Measurements from ENCODE around the gene OPRL1. TPM values are rescaled to one million over a fixed set of nuclear protein-coding genes. Genes with fewer than 3 reads are reported as not detected.
A peak's percentile ranks its signal among the peaks of the same experiment; 100 is the strongest.
"Not testable (repeated sequence)": the region's sequence is repeated elsewhere in the genome, so short reads cannot be mapped to it uniquely, and the experiment has no call there.

The OPRL1 gene
- total RNA-seq, 1 donor from 2014 or later, result 0.32 TPM

DNA sequence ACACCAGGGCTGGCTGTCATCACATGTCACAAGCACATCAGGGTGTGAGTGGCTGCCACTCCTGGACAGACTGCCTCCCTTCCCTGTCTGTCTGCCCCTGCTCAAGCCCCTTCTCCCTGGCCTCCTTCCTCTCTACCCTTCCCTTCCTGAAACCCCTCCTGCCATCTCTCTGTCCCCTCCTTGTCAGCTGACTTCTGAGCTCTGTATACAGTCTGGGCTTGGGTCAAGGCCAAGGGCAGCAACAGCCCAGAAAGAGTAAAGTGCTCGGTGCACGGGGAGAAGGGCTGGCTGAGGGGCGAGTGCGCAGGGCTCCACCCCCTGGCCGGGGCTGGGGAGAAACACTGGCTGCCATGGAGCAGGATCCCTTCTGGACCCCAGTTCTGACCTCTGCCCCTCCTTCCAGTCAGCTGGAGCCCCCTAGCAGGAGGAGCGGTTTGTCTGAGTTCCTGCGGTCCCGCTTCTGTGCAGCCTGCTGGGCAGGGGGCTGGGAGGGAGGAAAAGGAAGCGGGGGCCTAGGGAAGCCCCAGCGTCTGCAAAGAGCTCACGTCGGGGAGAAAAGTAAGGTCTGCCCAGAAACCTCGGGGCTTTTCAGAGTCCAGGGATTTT lies 2.3 kb downstream of the OPRL1 start:
- peaks cover 6% of the 10 kb centered on the region for H3K36me3 Mint-ChIP-seq (ENCODE audit: low read depth)
- no peak for DNase-seq (ENCODE audit: low spot score)
- no peaks in the 10 kb centered on the region for H3K9me3 Mint-ChIP-seq
- H3K4me1 Mint-ChIP-seq (ENCODE audit: low read depth), result peaks cover 25% of the 10 kb centered on the region
- intact Hi-C loops (cut with micrococcal nuclease), result loop anchor here (2.0 kb wide), 1 partner anchor 39 kb away; no protein-coding TSS in a partner anchor
- H3K4me3 Mint-ChIP-seq (ENCODE audit: low read depth), result peak overlapping the region; percentile 42
- no peak overlapping the region for H3K27ac Mint-ChIP-seq
- peaks cover 38% of the 10 kb centered on the region for H3K27me3 Mint-ChIP-seq (ENCODE audit: low read depth)

DNA sequence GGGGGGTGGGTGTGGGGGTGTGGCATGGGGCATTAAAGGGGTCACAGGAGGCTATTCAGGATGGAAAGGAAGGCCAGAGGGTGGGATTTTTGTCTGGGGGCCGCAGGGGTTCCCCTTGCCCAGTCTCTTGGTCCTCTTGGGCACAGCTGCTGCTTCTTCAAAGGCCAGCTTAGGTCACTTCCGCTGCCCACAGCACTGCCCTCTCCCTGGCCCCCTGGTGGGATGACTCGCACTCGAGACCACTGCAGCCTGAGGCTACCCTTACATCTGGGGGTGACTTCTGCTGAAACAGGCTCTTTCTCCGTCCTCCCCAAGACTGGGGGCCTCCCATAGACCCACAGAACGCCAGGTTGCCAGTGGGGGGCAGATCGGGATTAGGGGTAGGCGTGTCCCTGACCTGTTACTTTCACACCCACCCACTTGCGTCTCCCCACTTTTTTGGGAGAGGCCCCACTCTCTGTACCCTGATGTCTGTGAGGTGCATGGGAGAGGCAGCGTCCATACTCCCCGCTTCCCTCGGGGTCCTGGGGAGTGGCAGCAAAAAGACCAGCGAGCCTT lies 3.0 kb downstream of the OPRL1 start:
- intact Hi-C loops (cut with micrococcal nuclease), result loop anchor here (2.0 kb wide), 1 partner anchor 38 kb away; no protein-coding TSS in a partner anchor
- peaks cover 21% of the 10 kb centered on the region for H3K4me1 Mint-ChIP-seq (ENCODE audit: low read depth)

DNA sequence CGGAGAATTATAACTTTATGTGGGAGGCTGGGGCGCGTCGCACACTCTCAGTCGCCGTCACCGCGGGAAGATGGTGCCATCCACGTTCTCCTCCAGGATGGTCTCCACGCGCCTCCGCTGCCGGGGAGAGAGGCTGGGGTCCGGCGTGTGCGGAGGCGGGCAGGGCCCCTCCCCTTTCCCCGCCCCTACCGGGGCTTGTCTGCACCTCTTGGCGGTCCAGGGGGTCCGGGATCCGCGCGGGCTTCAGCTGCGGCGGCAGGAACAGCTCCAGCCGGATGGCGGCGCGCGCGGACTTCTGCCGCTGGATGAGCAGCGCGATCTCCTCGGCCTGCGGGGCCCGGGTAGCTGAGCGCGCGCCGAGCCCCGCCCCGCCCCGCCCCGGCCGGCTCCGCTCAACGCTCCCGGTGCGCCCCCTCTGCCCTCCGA lies 3.5 kb downstream of the OPRL1 start:
- H3K27ac Mint-ChIP-seq, result no peak overlapping the region

More for the DNA sequence above, 3.0 kb downstream of the OPRL1 start:
- Mint-ChIP-seq H3K9me3 (no peaks in the 10 kb centered on the region), H3K36me3 (ENCODE audit: low read depth) (peaks cover 4% of the 10 kb centered on the region), H3K27me3 (ENCODE audit: low read depth) (peaks cover 38% of the 10 kb centered on the region), H3K27ac (no peak overlapping the region), H3K4me3 (ENCODE audit: low read depth) (peak overlapping the region; percentile 70)
- DNase-seq (ENCODE audit: low spot score), result no peak

DNA sequence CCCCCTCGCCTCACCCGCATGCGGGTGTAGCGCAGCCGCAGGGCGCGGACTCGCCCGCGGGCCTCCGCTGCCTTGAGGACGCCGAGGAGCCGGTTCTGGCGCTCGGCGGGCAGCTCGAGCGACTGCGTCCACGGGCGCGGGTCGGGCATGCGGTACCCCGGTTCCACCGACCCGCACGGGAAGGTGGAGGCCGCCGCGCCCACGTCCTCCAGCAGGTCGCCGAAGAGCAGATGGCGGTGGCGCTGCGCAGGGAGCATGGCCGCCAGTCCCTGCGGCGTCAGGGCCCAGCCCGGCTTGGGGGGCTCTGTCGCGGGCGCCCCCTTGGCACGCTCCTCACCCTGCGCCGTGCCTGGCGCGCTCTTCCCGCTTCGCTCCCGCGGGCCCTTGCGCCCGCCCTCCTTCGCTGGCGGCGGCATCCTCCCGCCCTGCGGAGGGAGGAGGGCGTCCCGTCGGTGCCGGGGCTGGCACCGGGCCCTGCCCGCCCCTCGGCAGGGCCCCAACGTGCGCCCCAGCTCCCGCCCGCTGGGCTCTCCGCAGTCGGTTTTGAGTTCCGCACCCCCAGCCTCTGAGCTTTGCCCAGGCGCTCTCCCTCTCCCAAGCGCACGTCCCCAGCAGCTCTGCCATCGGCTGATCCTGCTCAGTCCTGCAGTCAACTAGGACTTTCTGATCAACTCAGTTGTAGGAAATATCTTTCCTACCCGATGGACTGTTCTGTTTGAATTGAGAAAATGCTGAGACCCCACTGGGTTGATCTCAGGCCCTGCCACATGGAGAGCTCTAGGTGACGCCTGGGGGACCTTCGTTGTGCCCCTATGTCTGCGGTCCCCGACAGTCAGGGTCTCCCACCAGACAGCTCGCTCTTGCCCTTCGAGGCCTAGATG lies 4.2 kb downstream of the OPRL1 start, which contains the start of gene LKAAEAR1:
Gene LKAAEAR1 (minus strand): TSS at position 595 of the 881 bp plus-strand sequence. CDS start 179 bp downstream, at position 416.
- H3K9me3 Mint-ChIP-seq, result no peaks in the 10 kb centered on the region
- peaks cover 43% of the 10 kb centered on the region for H3K27me3 Mint-ChIP-seq (ENCODE audit: low read depth)
- intact Hi-C loops (cut with micrococcal nuclease), result loop anchor here (2.0 kb wide), 2 partner anchors 19 to 37 kb away; no protein-coding TSS in a partner anchor
- H3K27ac Mint-ChIP-seq, result no peak within 1 kb of the TSS
- H3K4me3 Mint-ChIP-seq (ENCODE audit: low read depth), result peak within 1 kb of the TSS; percentile 81
- H3K4me1 Mint-ChIP-seq (ENCODE audit: low read depth), result peaks cover 19% of the 10 kb centered on the region
- H3K36me3 Mint-ChIP-seq (ENCODE audit: low read depth), result peaks cover 2% of the 10 kb centered on the region
- DNase-seq (ENCODE audit: low spot score), result no peak

More for the DNA sequence above, 3.5 kb downstream of the OPRL1 start:
- Mint-ChIP-seq H3K27me3 (ENCODE audit: low read depth) (peaks cover 39% of the 10 kb centered on the region), H3K36me3 (ENCODE audit: low read depth) (peaks cover 3% of the 10 kb centered on the region), H3K4me1 (ENCODE audit: low read depth) (peaks cover 19% of the 10 kb centered on the region), H3K4me3 (ENCODE audit: low read depth) (peak overlapping the region; percentile 70), H3K9me3 (no peaks in the 10 kb centered on the region)
- intact Hi-C loops (cut with micrococcal nuclease), result loop anchor here (2.0 kb wide), 1 partner anchor 37 kb away; no protein-coding TSS in a partner anchor
- peak; percentile 66 for DNase-seq (ENCODE audit: low spot score)

DNA sequence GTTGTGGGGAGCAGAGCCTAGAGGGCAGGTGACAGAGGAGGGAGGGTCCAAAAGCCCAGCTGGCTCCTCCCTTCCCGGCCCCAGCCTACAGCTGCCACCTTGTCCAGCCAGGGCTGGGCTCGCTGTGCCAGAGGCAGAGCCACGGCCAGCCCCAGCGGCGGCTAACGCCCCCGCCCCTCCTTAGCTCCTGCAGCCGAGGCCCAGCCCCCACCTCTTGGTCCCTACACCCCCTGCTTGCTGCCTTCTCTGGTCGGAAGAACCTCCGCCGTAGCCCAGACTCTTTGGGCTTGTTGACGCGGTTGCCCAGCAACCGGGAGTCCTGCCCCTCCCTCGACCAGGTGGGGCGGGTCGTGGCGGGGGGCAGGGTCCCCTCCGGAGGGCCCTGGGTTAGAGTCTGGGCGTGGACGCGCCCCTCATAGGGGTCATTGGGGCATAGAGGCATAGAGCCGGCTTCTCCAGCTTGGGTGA lies 4.8 kb downstream of the OPRL1 start:
- Mint-ChIP-seq H3K4me1 (ENCODE audit: low read depth) (peaks cover 18% of the 10 kb centered on the region), H3K4me3 (ENCODE audit: low read depth) (peak overlapping the region; percentile 81), H3K27ac (no peak overlapping the region), H3K9me3 (no peaks in the 10 kb centered on the region), H3K36me3 (ENCODE audit: low read depth) (no peaks in the 10 kb centered on the region), H3K27me3 (ENCODE audit: low read depth) (peaks cover 43% of the 10 kb centered on the region)
- intact Hi-C loops (cut with micrococcal nuclease), result loop anchor here (2.0 kb wide), 1 partner anchor 18 kb away; no protein-coding TSS in a partner anchor
- no peak for DNase-seq (ENCODE audit: low spot score)

DNA sequence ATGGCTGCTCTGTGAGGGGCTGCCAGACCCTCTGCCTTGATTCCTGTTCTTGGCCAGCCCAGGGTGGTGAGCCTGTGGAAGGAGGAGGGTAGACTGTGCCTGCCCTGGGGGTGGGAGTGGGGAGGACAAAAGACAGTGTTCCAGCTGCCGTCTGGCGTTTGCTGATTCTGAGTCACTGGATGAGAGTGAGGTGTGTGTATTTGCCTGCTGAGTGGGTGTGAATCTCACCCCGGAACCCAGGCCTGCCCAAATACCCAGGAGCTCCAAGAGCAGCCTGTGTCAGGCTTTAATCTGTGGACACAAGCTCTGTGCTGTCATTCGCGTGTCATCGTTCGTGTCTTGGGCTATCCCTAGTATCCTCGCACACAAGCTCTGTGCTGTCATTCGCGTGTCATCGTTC lies 6.9 kb downstream of the OPRL1 start:
- H3K4me1 Mint-ChIP-seq (ENCODE audit: low read depth), result peaks cover 12% of the 10 kb centered on the region
- H3K36me3 Mint-ChIP-seq (ENCODE audit: low read depth), result no peaks in the 10 kb centered on the region
- intact Hi-C loops (cut with micrococcal nuclease), result no loop called here
- no peak overlapping the region for H3K27ac Mint-ChIP-seq
- H3K27me3 Mint-ChIP-seq (ENCODE audit: low read depth), result peaks cover 39% of the 10 kb centered on the region
- H3K4me3 Mint-ChIP-seq (ENCODE audit: low read depth), result no peak overlapping the region
- DNase-seq (ENCODE audit: low spot score), result no peak
- H3K9me3 Mint-ChIP-seq, result no peaks in the 10 kb centered on the region

DNA sequence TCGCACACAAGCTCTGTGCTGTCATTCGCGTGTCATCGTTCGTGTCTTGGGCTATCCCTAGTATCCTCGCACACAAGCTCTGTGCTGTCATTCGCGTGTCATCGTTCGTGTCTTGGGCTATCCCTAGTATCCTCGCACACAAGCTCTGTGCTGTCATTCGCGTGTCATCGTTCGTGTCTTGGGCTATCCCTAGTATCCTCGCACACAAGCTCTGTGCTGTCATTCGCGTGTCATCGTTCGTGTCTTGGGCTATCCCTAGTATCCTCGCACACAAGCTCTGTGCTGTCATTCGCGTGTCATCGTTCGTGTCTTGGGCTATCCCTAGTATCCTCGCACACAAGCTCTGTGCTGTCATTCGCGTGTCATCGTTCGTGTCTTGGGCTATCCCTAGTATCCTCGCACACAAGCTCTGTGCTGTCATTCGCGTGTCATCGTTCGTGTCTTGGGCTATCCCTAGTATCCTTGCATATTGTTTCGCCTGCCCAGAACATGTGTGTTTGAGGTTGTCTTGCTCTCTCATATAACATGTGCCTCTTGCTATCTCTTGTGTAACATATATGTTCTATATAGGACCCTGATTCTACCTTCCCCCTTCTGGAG lies 7.4 kb downstream of the OPRL1 start:
- not testable (repeated sequence) for H3K9me3 Mint-ChIP-seq

DNA sequence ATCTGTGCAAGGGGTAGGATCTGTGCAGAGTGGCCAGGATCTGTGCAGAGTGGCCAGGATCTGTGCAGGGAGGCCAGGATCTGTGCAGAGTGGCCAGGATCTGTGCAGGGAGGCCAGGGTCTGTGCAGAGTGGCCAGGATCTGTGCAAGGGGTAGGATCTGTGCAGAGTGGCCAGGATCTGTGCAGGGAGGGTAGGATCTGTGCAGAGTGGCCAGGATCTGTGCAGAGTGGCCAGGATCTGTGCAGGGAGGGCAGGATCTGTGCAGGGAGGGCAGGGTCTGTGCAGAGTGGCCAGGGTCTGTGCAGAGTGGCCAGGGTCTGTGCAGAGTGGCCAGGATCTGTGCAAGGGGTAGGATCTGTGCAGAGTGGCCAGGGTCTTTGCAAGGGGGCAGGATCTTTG lies 8.7 kb downstream of the OPRL1 start:
- H3K27ac Mint-ChIP-seq; H3K36me3 Mint-ChIP-seq (ENCODE audit: low read depth); DNase-seq (ENCODE audit: low spot score); intact Hi-C loops (cut with micrococcal nuclease); H3K4me1 Mint-ChIP-seq (ENCODE audit: low read depth); H3K4me3 Mint-ChIP-seq (ENCODE audit: low read depth); H3K9me3 Mint-ChIP-seq: not testable (repeated sequence)
- peaks cover 25% of the 10 kb centered on the region for H3K27me3 Mint-ChIP-seq (ENCODE audit: low read depth)

More for the DNA sequence above, 7.4 kb downstream of the OPRL1 start:
- H3K27ac Mint-ChIP-seq; H3K4me3 Mint-ChIP-seq (ENCODE audit: low read depth); intact Hi-C loops (cut with micrococcal nuclease); H3K36me3 Mint-ChIP-seq (ENCODE audit: low read depth); DNase-seq (ENCODE audit: low spot score): not testable (repeated sequence)
- Mint-ChIP-seq H3K27me3 (ENCODE audit: low read depth) (peaks cover 34% of the 10 kb centered on the region), H3K4me1 (ENCODE audit: low read depth) (peaks cover 10% of the 10 kb centered on the region)

DNA sequence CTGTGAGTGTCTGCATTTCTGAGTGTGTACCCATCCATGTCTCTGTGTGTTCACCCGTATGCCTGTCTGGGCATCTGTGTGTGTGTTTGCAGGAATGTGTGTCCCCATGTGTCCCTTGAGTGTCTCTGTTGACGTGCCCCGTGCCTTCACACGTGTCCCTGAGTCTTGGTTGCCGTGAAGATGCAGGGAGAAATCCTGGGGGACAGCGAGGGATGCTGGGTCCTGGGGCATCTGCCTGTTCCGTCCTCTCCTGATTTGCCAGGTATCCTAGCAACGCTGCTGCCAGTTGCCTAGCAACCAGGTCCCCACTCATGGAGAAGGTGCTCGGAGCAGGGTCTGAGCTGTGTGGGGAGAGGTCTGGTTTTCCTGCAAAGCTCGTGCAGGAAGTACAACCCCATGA lies 10.3 kb downstream of the OPRL1 start:
- intact Hi-C loops (cut with micrococcal nuclease), result no loop called here
- Mint-ChIP-seq H3K4me3 (ENCODE audit: low read depth) (no peak overlapping the region), H3K36me3 (ENCODE audit: low read depth) (no peaks in the 10 kb centered on the region), H3K27me3 (ENCODE audit: low read depth) (peaks cover 18% of the 10 kb centered on the region), H3K4me1 (ENCODE audit: low read depth) (no peaks in the 10 kb centered on the region), H3K27ac (no peak overlapping the region), H3K9me3 (no peaks in the 10 kb centered on the region)
- no peak for DNase-seq (ENCODE audit: low spot score)

DNA sequence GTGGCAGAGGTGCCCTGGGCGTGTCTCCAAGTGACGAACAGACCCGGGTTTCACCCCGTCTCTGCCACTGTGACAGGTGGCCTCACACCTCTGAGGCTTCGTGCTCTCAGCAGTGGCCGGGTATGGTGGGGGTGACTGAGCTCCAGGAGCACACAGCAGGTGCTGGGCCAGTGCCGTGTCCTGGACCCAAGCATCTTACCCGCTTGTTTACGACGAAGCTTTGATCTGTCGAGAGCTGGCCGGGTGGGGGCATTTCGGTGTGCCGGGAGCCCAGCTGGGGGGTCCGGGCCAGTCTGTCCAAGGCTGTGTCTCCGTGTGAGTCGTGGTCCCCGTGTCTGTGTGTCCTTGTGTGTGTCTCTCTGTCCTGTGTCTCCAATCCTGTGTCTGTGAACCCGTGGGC lies 11.5 kb downstream of the OPRL1 start:
- no peaks in the 10 kb centered on the region for H3K9me3 Mint-ChIP-seq
- no peak for DNase-seq (ENCODE audit: low spot score)

DNA sequence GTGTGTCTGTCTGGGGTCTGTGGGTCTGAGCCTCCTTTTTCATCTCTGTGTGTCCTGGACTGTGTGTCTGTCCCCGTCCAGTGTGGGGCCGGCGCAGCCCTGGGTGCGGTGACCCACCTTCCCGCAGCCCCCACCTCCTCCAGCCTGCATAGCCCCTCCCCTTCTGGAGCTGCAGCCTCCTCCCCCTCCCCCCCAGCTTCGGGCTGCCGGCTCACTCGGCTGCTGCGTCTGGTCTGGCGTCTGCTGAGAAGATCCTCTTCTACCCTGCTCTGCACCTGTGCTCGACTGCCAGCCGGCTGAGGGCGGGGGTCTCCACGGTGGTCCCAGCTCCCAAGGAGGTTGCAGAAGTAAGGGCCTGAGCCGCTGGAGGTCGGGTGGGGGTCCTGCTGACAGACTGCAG lies 11.9 kb downstream of the OPRL1 start:
- no peak for DNase-seq (ENCODE audit: low spot score)
- H3K4me3 Mint-ChIP-seq (ENCODE audit: low read depth), result no peak overlapping the region
- intact Hi-C loops (cut with micrococcal nuclease), result no loop called here
- H3K36me3 Mint-ChIP-seq (ENCODE audit: low read depth), result no peaks in the 10 kb centered on the region
- H3K27me3 Mint-ChIP-seq (ENCODE audit: low read depth), result peaks cover 6% of the 10 kb centered on the region
- peaks cover 2% of the 10 kb centered on the region for H3K9me3 Mint-ChIP-seq
- no peak overlapping the region for H3K27ac Mint-ChIP-seq
- no peaks in the 10 kb centered on the region for H3K4me1 Mint-ChIP-seq (ENCODE audit: low read depth)

More for the DNA sequence above, 11.5 kb downstream of the OPRL1 start:
- H3K27me3 Mint-ChIP-seq (ENCODE audit: low read depth), result peaks cover 6% of the 10 kb centered on the region
- intact Hi-C loops (cut with micrococcal nuclease), result no loop called here
- no peak overlapping the region for H3K27ac Mint-ChIP-seq
- no peaks in the 10 kb centered on the region for H3K4me1 Mint-ChIP-seq (ENCODE audit: low read depth)
- no peak overlapping the region for H3K4me3 Mint-ChIP-seq (ENCODE audit: low read depth)
- no peaks in the 10 kb centered on the region for H3K36me3 Mint-ChIP-seq (ENCODE audit: low read depth)

DNA sequence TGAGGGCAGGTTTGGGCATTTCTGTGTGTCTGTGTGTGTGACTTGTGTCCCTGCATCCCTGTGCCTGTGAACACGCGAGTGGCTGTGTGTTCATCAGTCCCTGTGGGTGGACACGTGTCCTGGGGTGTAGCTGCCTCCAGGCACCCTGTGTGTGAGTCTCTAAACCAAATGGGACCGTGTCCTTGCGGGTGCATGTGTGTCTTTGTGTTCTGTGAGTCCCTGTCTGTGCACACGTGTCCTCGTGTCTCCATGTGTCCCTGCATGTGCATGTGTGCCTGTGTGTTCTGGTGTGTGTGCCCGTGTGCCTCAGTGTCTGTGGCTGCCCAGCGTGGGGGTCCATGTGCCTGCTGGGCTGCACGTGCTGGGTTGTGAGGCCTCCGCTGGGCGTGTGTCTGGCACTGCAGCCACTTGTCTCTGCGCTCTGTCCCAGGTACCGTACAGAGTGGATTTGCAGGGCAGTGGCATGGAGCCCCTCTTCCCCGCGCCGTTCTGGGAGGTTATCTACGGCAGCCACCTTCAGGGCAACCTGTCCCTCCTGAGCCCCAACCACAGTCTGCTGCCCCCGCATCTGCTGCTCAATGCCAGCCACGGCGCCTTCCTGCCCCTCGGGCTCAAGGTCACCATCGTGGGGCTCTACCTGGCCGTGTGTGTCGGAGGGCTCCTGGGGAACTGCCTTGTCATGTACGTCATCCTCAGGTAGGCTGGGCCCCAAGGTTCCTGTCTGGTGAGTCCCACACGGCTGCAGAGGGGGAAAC lies 12.6 kb downstream of the OPRL1 start:
- DNase-seq (ENCODE audit: low spot score), result no peak
- Mint-ChIP-seq H3K4me1 (ENCODE audit: low read depth) (no peaks in the 10 kb centered on the region), H3K36me3 (ENCODE audit: low read depth) (no peaks in the 10 kb centered on the region), H3K27me3 (ENCODE audit: low read depth) (peaks cover 6% of the 10 kb centered on the region), H3K27ac (no peak overlapping the region), H3K4me3 (ENCODE audit: low read depth) (no peak overlapping the region), H3K9me3 (peaks cover 5% of the 10 kb centered on the region)
- intact Hi-C loops (cut with micrococcal nuclease), result no loop called here

All from activated T-helper 2 cell treated with anti-CD3 and anti-CD28 coated beads, Interferon-gamma antibody, Interleukin-2, Interleukin-4, amounts not matched to agents 10 μg/mL and 5 μg/mL and 100 μg/mL, durations not matched to agents 14 hours and 24 hours and 36 hours (primary cell).